HepG2 (cell line): ENCODE results near the gene GNA12. TPM values are rescaled to one million over a fixed set of nuclear protein-coding genes. Genes with fewer than 3 reads are reported as not detected.

ENCODE experiments used
- ATAD3A ChIP-seq: sonication (generic); formaldehyde crosslinking; IDR thresholded peaks from 2 replicates; pipeline ENCODE4 v1.4.0; 2020; ENCODE audit warnings: missing genetic modification reagents
- EP300 ChIP-seq, 3 experiments: sonication (generic) in 1 of 3; formaldehyde crosslinking in 1 of 3; IDR thresholded peaks; 2 replicates each; pipeline versions ENCODE4 v1.5.1 to v1.6.1; 2011 to 2020; ENCODE audit warnings: low read depth in 2 of 3, low read length in 2 of 3, borderline replicate concordance in 1 of 3, improper control_type of control experiment in 1 of 3, mild to moderate bottlenecking in 1 of 3, missing genetic modification reagents in 1 of 3, moderate library complexity in 1 of 3
- GATAD2A ChIP-seq: IDR thresholded peaks from 2 replicates; pipeline ENCODE4 v1.6.1; 2016
- NFE2 ChIP-seq: sonication (generic); formaldehyde crosslinking; IDR thresholded peaks from 2 replicates; pipeline ENCODE4 v1.4.0; 2020; ENCODE audit warnings: missing genetic modification reagents
- SNAPC2 ChIP-seq: sonication (generic); formaldehyde crosslinking; IDR thresholded peaks from 2 replicates; pipeline ENCODE4 v1.8.1; 2022; ENCODE audit warnings: mild to moderate bottlenecking, missing genetic modification reagents
- ZMYM4 ChIP-seq: sonication (generic); formaldehyde crosslinking; IDR thresholded peaks from 2 replicates; pipeline ENCODE4 v1.8.1; 2023; ENCODE audit warnings: mild to moderate bottlenecking, missing genetic modification reagents
- ZNF263 ChIP-seq: sonication (generic); formaldehyde crosslinking; IDR thresholded peaks from 2 replicates; pipeline ENCODE4 v1.4.0; 2020; ENCODE audit warnings: missing genetic modification reagents
- ZNF331 ChIP-seq: sonication (generic); formaldehyde crosslinking; IDR thresholded peaks from 2 replicates; pipeline ENCODE4 v1.4.0; 2020; ENCODE audit warnings: missing genetic modification reagents
- ZNF530 ChIP-seq: sonication (generic); formaldehyde crosslinking; IDR thresholded peaks from 2 replicates; pipeline ENCODE4 v1.5.0; 2020; ENCODE audit warnings: low read depth, mild to moderate bottlenecking, missing genetic modification reagents
- ZNF615 ChIP-seq: sonication (generic); formaldehyde crosslinking; IDR thresholded peaks from 2 replicates; pipeline ENCODE4 v1.5.0; 2020; ENCODE audit warnings: mild to moderate bottlenecking, missing genetic modification reagents, borderline replicate concordance
- ZNF644 ChIP-seq: IDR thresholded peaks from 2 replicates; pipeline ENCODE4 v1.6.1; 2016; ENCODE audit warnings: low read depth
- ZNF776 ChIP-seq: sonication (generic); formaldehyde crosslinking; IDR thresholded peaks from 2 replicates; pipeline ENCODE4 v1.4.0; 2020; ENCODE audit warnings: mild to moderate bottlenecking, missing genetic modification reagents
- polyA plus RNA-seq, 8 experiments: library from polyadenylated mRNA; depleted of rRNA in 3 of 8; stranded (reverse) in 7 of 8; unstranded in 1 of 8; fragments of >200 nt; fragmentation: Illumina TruSeq in 4 of 8; extraction: Trizol in 4 of 8; gene quantifications; 2 replicates each; pipeline versions ENCODE4 v1.2.1 to v1.2.3, GENCODE V29; 2011 to 2016; ENCODE audit warnings: low read depth in 4 of 8, missing spikeins in 1 of 8, mixed read lengths in 1 of 8; ENCODE audit not compliant: insufficient read depth in 1 of 8
- total RNA-seq, 5 experiments: library from RNA; depleted of rRNA; stranded (reverse); fragments of >200 nt; fragmentation: Illumina TruSeq; extraction: Trizol; gene quantifications; 2 replicates each; pipeline ENCODE4 v1.2.3, GENCODE V29; 2016; ENCODE audit warnings: low read depth in 1 of 5
- TF ChIP-seq, protein P1 (sequence below): sonication (generic); formaldehyde crosslinking; IDR thresholded peaks from 2 replicates; pipeline ENCODE4 v1.9.0; 2021; ENCODE audit warnings: mild to moderate bottlenecking, missing genetic modification reagents
- TF ChIP-seq, protein P2 (sequence below): sonication (generic); formaldehyde crosslinking; IDR thresholded peaks from 2 replicates; pipeline ENCODE4 v1.5.0; 2020; ENCODE audit warnings: missing genetic modification reagents, mild to moderate bottlenecking, borderline replicate concordance
- TF ChIP-seq, protein P3 (sequence below): sonication (generic); formaldehyde crosslinking; IDR thresholded peaks from 2 replicates; pipeline ENCODE4 v1.5.0; 2020; ENCODE audit warnings: mild to moderate bottlenecking, missing genetic modification reagents
- TF ChIP-seq, protein P4 (sequence below): fragments of 450-650 bp; IDR thresholded peaks from 2 replicates; pipeline ENCODE4 v1.6.1; 2017
- TF ChIP-seq, protein P5 (sequence below): sonication (generic); formaldehyde crosslinking; IDR thresholded peaks from 2 replicates; pipeline ENCODE4 v1.4.0; 2020; ENCODE audit warnings: mild to moderate bottlenecking, missing genetic modification reagents
- TF ChIP-seq, protein P6 (sequence below): sonication (generic); formaldehyde crosslinking; IDR thresholded peaks from 2 replicates; pipeline ENCODE4 v1.8.0; 2022; ENCODE audit warnings: missing genetic modification reagents, low read depth, mild to moderate bottlenecking, borderline replicate concordance

The GNA12 gene
- total and polyA plus RNA-seq, 2 of the 13 experiments (the other 11 are each of a cell fraction or from before 2014, with no cell fraction given): 16.2 to 50.9 TPM

DNA sequence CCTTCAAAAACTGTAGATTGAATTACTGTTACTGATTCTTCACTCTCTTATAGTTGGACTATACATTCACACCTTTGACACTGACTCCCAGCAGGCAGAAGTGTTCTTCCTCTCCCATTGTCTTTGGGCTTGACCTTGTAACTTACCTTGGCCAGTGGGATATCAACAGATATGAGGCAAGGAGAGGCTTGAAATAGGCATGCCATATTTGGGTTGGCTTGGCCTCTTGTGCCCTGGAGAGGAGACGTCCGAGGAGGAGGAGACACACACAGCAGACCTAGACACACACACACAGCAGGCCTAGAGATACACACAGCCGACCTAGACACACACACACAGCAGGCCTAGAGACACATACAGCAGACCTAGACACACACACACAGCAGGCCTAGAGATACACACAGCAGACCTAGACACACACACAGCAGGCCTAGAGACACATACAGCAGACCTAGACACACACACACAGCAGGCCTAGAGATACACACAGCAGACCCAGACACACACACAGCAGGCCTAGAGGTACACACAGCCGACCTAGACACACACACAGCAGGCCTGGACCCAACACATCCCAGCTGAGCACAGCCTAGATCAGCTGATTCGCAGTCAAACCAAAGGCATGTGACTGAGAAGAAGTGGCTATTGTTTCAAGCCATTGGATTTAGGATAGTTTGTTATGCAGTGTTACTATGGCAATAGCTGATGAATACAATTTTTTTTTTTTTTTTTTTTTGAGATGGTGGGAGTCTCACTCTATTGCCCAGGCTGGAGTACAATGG is 12.5 kb upstream of the GNA12 start (continued):
- TF ChIP-seq, protein P1, sequence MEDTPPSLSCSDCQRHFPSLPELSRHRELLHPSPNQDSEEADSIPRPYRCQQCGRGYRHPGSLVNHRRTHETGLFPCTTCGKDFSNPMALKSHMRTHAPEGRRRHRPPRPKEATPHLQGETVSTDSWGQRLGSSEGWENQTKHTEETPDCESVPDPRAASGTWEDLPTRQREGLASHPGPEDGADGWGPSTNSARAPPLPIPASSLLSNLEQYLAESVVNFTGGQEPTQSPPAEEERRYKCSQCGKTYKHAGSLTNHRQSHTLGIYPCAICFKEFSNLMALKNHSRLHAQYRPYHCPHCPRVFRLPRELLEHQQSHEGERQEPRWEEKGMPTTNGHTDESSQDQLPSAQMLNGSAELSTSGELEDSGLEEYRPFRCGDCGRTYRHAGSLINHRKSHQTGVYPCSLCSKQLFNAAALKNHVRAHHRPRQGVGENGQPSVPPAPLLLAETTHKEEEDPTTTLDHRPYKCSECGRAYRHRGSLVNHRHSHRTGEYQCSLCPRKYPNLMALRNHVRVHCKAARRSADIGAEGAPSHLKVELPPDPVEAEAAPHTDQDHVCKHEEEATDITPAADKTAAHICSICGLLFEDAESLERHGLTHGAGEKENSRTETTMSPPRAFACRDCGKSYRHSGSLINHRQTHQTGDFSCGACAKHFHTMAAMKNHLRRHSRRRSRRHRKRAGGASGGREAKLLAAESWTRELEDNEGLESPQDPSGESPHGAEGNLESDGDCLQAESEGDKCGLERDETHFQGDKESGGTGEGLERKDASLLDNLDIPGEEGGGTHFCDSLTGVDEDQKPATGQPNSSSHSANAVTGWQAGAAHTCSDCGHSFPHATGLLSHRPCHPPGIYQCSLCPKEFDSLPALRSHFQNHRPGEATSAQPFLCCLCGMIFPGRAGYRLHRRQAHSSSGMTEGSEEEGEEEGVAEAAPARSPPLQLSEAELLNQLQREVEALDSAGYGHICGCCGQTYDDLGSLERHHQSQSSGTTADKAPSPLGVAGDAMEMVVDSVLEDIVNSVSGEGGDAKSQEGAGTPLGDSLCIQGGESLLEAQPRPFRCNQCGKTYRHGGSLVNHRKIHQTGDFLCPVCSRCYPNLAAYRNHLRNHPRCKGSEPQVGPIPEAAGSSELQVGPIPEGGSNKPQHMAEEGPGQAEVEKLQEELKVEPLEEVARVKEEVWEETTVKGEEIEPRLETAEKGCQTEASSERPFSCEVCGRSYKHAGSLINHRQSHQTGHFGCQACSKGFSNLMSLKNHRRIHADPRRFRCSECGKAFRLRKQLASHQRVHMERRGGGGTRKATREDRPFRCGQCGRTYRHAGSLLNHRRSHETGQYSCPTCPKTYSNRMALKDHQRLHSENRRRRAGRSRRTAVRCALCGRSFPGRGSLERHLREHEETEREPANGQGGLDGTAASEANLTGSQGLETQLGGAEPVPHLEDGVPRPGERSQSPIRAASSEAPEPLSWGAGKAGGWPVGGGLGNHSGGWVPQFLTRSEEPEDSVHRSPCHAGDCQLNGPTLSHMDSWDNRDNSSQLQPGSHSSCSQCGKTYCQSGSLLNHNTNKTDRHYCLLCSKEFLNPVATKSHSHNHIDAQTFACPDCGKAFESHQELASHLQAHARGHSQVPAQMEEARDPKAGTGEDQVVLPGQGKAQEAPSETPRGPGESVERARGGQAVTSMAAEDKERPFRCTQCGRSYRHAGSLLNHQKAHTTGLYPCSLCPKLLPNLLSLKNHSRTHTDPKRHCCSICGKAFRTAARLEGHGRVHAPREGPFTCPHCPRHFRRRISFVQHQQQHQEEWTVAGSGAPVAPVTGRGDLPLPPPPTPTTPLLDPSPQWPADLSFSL (CRISPR knock-in tag): peak; percentile 79
- TF ChIP-seq, protein P2, sequence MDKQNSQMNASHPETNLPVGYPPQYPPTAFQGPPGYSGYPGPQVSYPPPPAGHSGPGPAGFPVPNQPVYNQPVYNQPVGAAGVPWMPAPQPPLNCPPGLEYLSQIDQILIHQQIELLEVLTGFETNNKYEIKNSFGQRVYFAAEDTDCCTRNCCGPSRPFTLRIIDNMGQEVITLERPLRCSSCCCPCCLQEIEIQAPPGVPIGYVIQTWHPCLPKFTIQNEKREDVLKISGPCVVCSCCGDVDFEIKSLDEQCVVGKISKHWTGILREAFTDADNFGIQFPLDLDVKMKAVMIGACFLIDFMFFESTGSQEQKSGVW (CRISPR knock-in tag): no peak
- TF ChIP-seq NFE2 (CRISPR knock-in tag) (no peak), ZNF263 (CRISPR knock-in tag) (no peak), GATAD2A (CRISPR knock-in tag) (no peak), ZMYM4 (CRISPR knock-in tag) (no peak), ZNF644 (no peak), ATAD3A (CRISPR knock-in tag) (no peak), EP300 (IDR thresholded peaks at IDR 0.05; ENCODE audit: low read depth in 2 of 2, low read length in 2 of 2) (no peak), EP300 (CRISPR knock-in tag; IDR thresholded peaks at IDR 0.05; ENCODE audit: borderline replicate concordance) (0 out of 2 replicates have a peak, but pooled peaks have one; percentile 5), SNAPC2 (CRISPR knock-in tag) (no peak), ZNF776 (CRISPR knock-in tag) (no peak), ZNF530 (CRISPR knock-in tag) (no peak), ZNF615 (no peak), ZNF331 (CRISPR knock-in tag) (peak; percentile 100)
- TF ChIP-seq, protein P3, sequence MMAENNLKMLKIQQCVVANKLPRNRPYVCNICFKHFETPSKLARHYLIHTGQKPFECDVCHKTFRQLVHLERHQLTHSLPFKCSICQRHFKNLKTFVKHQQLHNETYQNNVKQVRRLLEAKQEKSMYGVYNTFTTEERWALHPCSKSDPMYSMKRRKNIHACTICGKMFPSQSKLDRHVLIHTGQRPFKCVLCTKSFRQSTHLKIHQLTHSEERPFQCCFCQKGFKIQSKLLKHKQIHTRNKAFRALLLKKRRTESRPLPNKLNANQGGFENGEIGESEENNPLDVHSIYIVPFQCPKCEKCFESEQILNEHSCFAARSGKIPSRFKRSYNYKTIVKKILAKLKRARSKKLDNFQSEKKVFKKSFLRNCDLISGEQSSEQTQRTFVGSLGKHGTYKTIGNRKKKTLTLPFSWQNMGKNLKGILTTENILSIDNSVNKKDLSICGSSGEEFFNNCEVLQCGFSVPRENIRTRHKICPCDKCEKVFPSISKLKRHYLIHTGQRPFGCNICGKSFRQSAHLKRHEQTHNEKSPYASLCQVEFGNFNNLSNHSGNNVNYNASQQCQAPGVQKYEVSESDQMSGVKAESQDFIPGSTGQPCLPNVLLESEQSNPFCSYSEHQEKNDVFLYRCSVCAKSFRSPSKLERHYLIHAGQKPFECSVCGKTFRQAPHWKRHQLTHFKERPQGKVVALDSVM (CRISPR knock-in tag): no peak
- TF ChIP-seq, protein P4, sequence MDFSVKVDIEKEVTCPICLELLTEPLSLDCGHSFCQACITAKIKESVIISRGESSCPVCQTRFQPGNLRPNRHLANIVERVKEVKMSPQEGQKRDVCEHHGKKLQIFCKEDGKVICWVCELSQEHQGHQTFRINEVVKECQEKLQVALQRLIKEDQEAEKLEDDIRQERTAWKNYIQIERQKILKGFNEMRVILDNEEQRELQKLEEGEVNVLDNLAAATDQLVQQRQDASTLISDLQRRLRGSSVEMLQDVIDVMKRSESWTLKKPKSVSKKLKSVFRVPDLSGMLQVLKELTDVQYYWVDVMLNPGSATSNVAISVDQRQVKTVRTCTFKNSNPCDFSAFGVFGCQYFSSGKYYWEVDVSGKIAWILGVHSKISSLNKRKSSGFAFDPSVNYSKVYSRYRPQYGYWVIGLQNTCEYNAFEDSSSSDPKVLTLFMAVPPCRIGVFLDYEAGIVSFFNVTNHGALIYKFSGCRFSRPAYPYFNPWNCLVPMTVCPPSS: no peak
- TF ChIP-seq, protein P5, sequence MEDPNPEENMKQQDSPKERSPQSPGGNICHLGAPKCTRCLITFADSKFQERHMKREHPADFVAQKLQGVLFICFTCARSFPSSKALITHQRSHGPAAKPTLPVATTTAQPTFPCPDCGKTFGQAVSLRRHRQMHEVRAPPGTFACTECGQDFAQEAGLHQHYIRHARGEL: no peak
- TF ChIP-seq, protein P6, sequence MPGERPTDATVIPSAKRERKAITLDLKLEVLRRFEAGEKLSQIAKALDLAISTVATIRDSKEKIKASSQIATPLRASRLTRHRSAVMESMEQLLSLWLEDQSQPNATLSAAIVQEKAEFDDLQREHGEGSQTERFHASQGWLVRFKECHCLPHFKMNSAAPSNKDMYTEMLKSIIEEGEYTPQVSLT (CRISPR knock-in tag): no peak
